B cell (primary cell): ENCODE measurements around the gene NCOA7.
"Not testable (repeated sequence)": the region's sequence is repeated elsewhere in the genome, so short reads cannot be mapped to it uniquely, and the experiment has no call there.

Experiments
- CTCF ChIP-seq: fragments of 200-600 bp; IDR thresholded peaks from one replicate; pipeline ENCODE4 v1.8.0; 2022; ENCODE audit warnings: antibody characterized with exemption, mild to moderate bottlenecking
- EZH2 ChIP-seq: IDR thresholded peaks from 2 replicates; pipeline ENCODE4 v1.6.1; 2012; ENCODE audit warnings: borderline replicate concordance, low read depth, mild to moderate bottlenecking, moderate library complexity, low read length; ENCODE audit not compliant: insufficient read depth, poor library complexity, severe bottlenecking

GRCh38 chr6:125804866-125805425, 14.2 kb downstream of the NCOA7 start:
- not testable (repeated sequence) for TF ChIP-seq CTCF, EZH2
